HG03159 (cell line): ENCODE data around the gene MYL6B.
"Not testable (repeated sequence)": the region's sequence is repeated elsewhere in the genome, so short reads cannot be mapped to it uniquely, and the experiment has no call there.

Experiments
- ATAC-seq: cut with Tn5 transposase; IDR thresholded peaks from one replicate; pipeline ENCODE4 v1.9.1; 2021; ENCODE audit warnings: mild to moderate bottlenecking, moderate library complexity; ENCODE audit not compliant: unreplicated experiment

MYL6B gene

GRCh38 chr12:56151672-56152131 is 685 bp upstream of the MYL6B start:
- peak; percentile 69 for ATAC-seq

DNA sequence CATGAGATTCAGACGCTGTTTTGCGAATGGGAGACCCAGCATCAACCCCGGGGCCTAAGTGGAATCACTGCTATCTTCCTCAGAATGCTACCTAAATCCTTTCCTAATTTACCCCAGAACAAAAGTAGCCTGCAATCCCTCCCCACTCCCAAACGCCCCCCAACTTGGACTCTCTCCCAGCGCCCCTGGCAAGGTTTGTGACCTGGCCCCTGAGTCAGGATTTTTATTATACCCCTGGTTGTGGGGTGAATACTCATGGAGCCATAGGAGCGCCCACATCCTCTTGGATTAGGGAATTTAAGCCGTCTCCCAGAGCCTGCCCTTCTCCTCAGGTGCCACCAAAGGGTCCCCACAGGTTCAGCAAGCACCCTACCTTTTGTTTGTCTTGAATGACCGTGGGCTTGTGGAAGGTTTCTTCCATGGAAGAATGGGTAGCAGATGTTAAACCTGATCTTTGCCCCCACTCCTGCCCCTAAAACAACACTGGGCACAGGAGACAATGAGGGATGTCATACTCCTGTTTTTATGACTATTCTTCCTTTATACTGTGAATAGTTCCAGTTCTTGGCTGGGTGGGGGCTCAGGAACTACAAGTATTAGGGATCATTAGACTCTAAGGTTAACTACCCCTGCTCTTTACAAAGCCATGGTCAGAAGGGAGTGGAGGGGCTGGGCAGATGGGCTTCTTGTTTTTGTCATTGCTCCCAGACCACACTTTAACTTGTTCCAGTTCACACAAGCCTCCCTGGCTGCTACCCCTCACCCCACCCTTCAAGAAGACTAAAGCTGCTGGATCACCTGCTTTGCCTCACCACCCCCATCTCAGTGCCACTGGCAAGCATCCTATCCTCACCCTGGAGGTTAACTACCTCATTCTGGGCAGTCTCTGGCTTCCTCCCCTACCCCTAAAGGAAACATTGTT is 630 bp downstream of the MYL6B start:
- ATAC-seq: no peak

GRCh38 chr12:56153678-56154065 is 1.3 kb downstream of the MYL6B start:
- no peak for ATAC-seq

DNA sequence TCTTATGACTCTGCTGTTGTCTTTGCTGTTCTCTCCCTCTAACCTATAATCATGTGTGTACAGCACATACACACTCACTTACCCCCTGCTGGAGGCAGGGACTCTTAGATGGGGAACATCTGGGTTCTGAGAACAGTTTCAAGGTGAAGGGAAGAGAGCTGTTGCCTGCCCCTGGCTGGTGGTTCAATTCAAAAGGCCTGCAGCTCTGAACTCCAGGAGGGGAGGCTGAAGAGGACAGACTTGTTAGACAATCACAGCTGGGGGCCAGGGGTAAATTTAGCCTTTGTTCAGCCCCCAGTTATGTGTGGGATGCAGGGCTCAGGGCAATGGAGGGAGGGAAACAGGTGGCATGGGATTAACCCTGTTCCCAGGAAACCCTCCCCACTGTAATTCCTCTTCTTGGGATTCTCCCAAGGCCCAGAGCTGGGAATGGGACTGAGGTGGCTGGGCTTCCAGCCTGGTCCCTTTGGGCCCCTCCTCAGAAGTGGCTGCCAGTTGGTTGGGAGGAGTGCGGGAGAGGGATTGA is 1.9 kb downstream of the MYL6B start:
- ATAC-seq: no peak

DNA sequence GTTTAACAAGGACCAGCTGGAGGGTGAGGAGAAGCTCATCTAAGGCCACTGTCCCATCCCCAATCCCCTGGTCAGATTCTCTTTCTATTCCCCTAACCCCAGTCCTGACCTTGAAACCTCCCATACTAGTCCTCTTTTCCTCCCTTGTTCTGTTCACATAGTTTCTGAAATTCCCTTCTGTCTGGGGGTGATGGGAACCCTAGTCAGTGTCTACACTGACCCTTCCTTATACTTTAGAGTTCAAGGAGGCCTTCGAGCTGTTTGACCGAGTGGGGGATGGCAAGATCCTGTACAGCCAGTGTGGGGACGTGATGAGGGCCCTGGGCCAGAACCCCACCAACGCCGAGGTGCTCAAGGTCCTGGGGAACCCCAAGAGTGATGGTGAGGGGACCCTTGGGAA is 2.4 kb downstream of the MYL6B start:
- ATAC-seq: no peak

GRCh38 chr12:56155256-56155845 is 3.0 kb downstream of the MYL6B start:
- no peak for ATAC-seq

DNA sequence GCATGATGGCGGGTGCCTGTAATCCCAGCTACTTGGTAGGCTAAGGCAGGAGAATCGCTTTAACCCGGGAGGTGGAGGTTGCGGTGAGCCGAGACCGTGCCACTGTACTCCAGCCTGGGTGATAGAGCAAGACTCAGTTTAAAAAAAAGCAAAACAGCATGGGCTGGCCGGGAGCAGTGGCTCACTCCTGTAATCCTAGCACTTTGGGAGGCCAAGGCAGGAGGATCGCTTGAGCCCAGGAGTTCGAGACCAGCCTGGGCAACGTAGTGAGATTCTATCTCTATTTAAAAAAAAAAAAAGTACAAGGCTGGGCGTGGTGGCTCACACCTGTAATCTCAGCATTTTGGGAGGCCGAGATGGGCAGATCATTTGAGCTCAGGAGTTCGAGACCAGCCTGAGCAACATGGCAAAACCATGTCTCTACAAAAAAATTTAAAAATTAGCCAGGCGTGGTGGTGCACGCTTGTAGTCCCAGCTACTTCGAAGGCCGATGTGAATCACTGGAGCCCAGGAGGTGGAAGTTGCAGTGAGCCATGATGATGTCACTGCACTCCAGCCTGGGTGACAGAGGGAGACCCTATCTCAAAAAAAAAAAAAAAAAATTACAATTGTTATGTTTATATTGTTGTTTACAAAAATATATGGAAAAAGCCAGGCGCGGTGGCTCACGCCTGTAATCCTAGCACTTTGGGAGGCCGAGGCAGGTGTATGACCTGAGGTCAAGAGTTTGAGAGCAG is 4.2 kb downstream of the MYL6B start:
- not testable (repeated sequence) for ATAC-seq

DNA sequence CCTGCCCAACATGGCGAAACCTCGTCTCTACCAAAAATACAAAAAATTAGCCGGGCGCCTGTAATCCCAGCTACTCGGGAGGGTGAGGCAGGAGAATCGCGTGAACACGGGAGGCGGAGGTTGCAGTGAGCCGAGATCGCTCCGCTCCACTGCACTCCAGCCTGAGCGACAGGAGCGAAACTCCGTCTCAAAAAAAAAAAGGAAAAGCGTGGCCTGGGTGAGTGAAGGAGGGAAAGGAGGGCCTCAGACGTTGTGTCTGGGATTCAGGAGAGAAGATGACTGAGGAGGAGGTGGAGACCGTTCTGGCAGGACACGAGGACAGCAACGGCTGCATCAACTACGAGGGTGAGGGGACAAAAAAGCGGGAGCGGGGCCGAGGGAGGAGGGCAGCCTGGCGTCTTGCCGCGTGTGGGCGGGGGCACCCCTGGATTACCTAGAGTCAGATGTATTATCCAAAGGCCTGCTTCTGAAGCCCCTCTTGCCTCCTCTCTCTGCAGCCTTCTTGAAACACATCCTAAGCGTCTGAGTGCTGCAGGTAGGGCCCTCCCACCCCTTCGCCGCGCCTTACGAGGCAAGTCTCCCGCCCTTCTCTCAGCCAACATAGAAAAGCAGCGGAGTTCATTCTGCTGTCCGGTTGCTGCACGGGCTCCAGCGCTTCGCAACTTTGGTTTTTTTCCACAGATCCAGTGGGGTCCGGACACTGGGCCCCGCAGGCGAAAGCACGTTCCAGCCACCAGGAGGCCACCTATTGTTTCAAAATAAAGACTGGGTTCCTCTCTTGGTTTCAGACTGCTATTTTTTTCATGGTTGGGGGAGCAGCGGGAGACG is 5.0 kb downstream of the MYL6B start:
- ATAC-seq: peak; percentile 32

- peak; percentile 82 for ATAC-seq
Observed at GRCh38 chr12:56158029-56158925, 5.9 kb downstream of the MYL6B start, which contains the start of gene MYL6. TSS of gene MYL6 (plus strand) at chr12:56158359. CDS start at chr12:56158402, 43 bp downstream.

DNA sequence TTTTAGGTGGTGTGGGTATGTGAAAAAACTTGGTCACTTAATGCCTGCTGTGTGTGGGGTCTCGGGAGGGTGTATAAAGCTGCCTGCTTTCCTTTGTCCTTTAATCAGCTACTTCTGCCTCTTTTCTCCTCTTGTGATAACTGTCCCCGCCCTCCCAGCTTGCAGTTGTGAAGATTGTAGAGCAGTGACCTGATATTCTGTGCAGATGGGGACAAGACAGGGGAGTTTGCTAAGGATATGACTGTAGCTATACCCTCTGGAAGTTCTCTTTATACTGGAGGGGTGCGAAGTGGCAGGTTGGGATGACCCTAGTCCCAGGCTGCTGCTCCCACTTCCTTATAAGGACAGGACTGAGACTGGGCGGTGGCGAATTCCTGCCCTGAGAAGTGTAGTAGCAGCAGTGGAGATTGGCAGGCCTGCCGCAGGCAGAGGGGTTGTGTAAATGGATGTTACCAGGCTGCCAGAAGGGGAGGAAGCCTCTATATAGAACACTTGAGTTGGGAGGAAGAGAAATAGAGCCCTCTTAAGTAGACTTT is 6.6 kb downstream of the MYL6B start:
- ATAC-seq: no peak

DNA sequence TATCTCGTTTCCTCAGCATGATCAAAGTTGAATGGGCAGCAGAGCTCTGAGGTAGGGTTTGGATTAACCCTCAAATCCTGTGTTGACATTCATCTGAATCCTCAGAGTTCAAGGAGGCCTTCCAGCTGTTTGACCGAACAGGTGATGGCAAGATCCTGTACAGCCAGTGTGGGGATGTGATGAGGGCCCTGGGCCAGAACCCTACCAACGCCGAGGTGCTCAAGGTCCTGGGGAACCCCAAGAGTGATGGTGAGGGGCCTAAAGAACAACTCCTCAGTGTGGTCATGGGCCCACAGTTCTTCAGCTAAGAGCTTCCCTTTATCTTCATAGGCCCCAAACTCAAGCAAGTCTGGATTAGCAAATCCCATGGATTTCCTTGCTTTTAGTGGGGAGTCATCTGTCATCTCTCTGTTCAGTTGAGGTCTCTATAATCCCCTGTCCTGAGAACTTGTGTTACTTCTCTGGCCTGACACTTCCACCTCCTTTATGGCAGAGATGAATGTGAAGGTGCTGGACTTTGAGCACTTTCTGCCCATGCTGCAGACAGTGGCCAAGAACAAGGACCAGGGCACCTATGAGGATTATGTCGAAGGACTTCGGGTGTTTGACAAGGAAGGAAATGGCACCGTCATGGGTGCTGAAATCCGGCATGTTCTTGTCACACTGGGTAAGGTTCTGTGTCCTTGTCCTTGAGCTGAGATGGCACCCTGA is 7.2 kb downstream of the MYL6B start:
- no peak for ATAC-seq

- no peak for ATAC-seq
Observed at GRCh38 chr12:56160193-56160763, 7.9 kb downstream of the MYL6B start.

DNA sequence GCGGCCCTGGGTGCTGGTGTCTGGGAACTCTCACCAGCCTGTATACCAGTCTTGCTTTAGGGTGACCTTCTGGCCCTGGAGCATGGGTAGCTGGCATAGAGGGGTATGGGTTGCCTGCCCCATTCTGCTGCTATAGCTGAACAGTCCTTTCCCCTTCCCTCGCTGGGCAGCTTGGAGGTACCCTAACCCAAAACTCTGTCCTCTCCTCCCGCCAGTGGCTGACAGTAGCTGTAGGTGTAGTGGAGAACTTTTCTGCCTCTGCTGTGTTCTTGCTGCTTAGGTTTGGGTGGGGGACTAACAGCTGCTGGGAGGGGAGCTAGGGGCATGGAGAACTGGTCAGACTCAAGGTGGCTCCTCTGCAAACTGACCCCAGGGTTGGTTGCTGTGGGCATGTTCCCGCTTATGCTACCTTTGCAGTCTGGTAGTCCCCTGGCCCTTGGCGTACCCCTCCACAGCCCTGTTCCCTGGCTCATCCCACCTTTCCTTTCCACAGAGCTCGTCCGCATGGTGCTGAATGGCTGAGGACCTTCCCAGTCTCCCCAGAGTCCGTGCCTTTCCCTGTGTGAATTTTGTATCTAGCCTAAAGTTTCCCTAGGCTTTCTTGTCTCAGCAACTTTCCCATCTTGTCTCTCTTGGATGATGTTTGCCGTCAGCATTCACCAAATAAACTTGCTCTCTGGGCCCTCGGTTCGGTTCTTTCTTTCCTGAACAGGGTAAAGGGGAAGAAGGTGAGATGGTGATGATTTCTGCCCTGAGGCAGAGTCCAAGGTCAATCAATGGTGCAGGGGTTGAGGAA is 8.7 kb downstream of the MYL6B start:
- no peak for ATAC-seq

GRCh38 chr12:56161690-56162351 is 9.4 kb downstream of the MYL6B start:
- ATAC-seq: no peak

DNA sequence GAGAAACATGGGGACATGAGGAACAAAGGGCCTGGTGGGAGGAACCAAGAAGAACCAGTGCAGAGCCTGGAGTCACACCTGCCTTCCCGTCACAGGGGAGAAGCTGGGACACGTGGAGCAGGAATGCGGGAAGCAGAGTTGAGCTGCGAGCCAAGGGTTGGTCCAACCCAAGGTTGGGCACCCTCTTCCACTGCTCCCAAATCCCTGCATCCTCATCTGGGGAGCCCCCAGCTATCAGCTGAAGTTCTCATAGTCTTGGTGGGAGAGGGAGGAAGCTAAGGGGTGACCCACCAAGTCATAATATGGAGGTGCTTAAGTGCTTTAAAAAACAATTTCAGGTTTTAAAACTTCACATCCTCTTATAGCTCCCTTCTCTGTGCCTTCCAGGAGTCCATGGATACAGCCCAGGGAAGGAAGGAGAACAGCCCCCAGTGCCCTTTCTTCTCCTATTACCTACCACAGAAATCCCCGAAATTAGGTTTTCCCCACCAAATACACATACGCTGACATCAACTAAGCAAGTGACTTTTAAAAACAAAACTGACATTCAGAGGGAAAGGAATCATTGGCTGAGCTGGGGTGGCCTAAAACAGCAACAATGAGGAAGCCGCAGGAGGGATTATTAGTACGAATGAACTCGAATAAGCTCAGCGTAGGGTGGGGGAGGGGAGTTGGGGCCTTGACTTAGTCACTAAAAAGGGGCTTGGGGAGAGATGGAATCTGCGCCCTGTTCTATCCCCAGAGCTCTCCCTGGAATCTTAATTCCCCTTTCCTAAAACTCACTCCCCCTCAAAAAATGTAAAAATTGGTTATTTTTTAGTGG is 10.3 kb downstream of the MYL6B start:
- ATAC-seq: no peak
